ENCODE data around the gene STAM2. TPM values are rescaled to one million over a fixed set of nuclear protein-coding genes. Genes with fewer than 3 reads are reported as not detected.

The STAM2 gene
- polyA plus RNA-seq, 2 of the 4 experiments (the other 2 are of a cell fraction) = 13.8 to 34.5 TPM

GRCh38 chr2:152089238-152089637 lies 86.3 kb downstream of the STAM2 start:
- ChIA-PET CTCF (no interaction called here), POLR2A (no interaction called here)
- no peak for ATAC-seq
- H3K9me3 ChIP-seq = no peaks in the 10 kb centered on the region
- no peak overlapping the region for H3K4me2 ChIP-seq
- DNase-seq (ENCODE audit: low read depth in 1 of 2, low spot score in 1 of 2) = no peak
- no peak overlapping the region for H3K4me3 ChIP-seq
- WGBS (ENCODE audit: missing lambda C conversion rate) = 58% methylated on average over 2 of the region's 2 CpGs
- TF ChIP-seq HES2 (IDR thresholded peaks at IDR 0.05) (no peak), RNF2 (IDR thresholded peaks at IDR 0.05; ENCODE audit: borderline replicate concordance, low read depth) (no peak), ZC3H11A (IDR thresholded peaks at IDR 0.05) (no peak), ZNF302 (CRISPR knock-in tag; IDR thresholded peaks at IDR 0.05) (no peak), NR3C1 (IDR thresholded peaks at IDR 0.05) (no peak), RFX5 (IDR thresholded peaks at IDR 0.05) (no peak), KDM1A (IDR thresholded peaks at IDR 0.05; ENCODE audit: low read depth) (no peak), GATA3 (IDR thresholded peaks at IDR 0.05; ENCODE audit: borderline replicate concordance) (no peak), HOXB5 (CRISPR knock-in tag; IDR thresholded peaks at IDR 0.05) (no peak), MAZ (IDR thresholded peaks at IDR 0.05; ENCODE audit: borderline replicate concordance, low read depth, low read length) (no peak), CEBPB (IDR thresholded peaks at IDR 0.05) (no peak), CHD2 (IDR thresholded peaks at IDR 0.05; ENCODE audit: low read length, partially characterized antibody) (no peak), POLR2A (IDR thresholded peaks at IDR 0.05; ENCODE audit: low read length) (no peak), PBX3 (IDR thresholded peaks at IDR 0.05) (no peak), POLR2AphosphoS2 (conservative IDR thresholded peaks at IDR 0.05; ENCODE audit: low read length) (no peak), TFCP2L1 (CRISPR knock-in tag; IDR thresholded peaks at IDR 0.05) (no peak), JUN (IDR thresholded peaks at IDR 0.05) (no peak), SMC3 (IDR thresholded peaks at IDR 0.05) (no peak)
- TF ChIP-seq, protein P1, sequence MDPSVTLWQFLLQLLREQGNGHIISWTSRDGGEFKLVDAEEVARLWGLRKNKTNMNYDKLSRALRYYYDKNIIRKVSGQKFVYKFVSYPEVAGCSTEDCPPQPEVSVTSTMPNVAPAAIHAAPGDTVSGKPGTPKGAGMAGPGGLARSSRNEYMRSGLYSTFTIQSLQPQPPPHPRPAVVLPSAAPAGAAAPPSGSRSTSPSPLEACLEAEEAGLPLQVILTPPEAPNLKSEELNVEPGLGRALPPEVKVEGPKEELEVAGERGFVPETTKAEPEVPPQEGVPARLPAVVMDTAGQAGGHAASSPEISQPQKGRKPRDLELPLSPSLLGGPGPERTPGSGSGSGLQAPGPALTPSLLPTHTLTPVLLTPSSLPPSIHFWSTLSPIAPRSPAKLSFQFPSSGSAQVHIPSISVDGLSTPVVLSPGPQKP (IDR thresholded peaks at IDR 0.05; ENCODE audit: low read depth, low read length) = no peak
- TF ChIP-seq, protein P2, sequence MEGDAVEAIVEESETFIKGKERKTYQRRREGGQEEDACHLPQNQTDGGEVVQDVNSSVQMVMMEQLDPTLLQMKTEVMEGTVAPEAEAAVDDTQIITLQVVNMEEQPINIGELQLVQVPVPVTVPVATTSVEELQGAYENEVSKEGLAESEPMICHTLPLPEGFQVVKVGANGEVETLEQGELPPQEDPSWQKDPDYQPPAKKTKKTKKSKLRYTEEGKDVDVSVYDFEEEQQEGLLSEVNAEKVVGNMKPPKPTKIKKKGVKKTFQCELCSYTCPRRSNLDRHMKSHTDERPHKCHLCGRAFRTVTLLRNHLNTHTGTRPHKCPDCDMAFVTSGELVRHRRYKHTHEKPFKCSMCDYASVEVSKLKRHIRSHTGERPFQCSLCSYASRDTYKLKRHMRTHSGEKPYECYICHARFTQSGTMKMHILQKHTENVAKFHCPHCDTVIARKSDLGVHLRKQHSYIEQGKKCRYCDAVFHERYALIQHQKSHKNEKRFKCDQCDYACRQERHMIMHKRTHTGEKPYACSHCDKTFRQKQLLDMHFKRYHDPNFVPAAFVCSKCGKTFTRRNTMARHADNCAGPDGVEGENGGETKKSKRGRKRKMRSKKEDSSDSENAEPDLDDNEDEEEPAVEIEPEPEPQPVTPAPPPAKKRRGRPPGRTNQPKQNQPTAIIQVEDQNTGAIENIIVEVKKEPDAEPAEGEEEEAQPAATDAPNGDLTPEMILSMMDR (IDR thresholded peaks at IDR 0.05) = no peak
- H3K4me1 ChIP-seq = no peaks in the 10 kb centered on the region
- no peak for FAIRE-seq
- H3K27ac ChIP-seq = no peak overlapping the region

- CTCF ChIA-PET = no interaction called here
- TF ChIP-seq JUNB (IDR thresholded peaks at IDR 0.05) (no peak), SREBF2 (IDR thresholded peaks at IDR 0.05) (no peak)
- no peak overlapping the region for H3K27ac ChIP-seq
- ATAC-seq = no peak
- no peak for DNase-seq (ENCODE audit: low read depth in 1 of 2, low spot score in 1 of 2)
- H3K4me3 ChIP-seq = no peak overlapping the region
- WGBS (ENCODE audit: missing lambda C conversion rate) = 72% methylated on average over 3 of the region's 3 CpGs
- H3K4me2 ChIP-seq = no peak overlapping the region
- FAIRE-seq = no peak
- H3K9me3 ChIP-seq = no peaks in the 10 kb centered on the region
- POLR2A ChIA-PET = no interaction called here
- H3K4me1 ChIP-seq = no peaks in the 10 kb centered on the region
Observed at GRCh38 chr2:152088006-152088405, 87.6 kb downstream of the STAM2 start.

DNA sequence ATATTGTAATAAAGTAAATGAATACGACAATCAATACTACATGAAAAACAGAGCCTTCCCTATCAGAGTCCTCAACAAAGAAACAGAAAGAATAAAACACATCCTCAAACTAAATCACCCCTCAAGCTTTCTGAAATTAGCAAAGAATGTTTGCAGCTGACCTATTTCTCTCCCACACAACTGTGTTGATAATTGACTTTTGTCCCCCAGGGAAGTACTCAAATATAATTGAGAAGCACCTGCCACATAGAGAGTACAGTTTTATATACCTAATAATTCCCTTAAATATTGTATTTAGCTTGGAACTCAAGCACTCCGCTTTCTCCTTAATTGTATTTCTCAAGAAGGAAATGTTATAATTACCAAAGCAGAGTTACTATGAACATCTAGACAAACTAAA lies 89.3 kb downstream of the STAM2 start:
- no peak for ATAC-seq
- Histone ChIP-seq H3K9me3 (no peaks in the 10 kb centered on the region), H3K4me2 (no peak overlapping the region), H3K4me1 (no peaks in the 10 kb centered on the region), H3K4me3 (no peak overlapping the region), H3K27ac (no peak overlapping the region)
- WGBS (ENCODE audit: missing lambda C conversion rate) = 82% methylated on average over 2 of the region's 2 CpGs
- ChIA-PET POLR2A (no interaction called here), CTCF (interaction anchor here (1.6 kb wide), 1 partner anchor 61 kb away, joined by 4 read pairs; no protein-coding TSS in a partner anchor)
- TF ChIP-seq, protein P3, sequence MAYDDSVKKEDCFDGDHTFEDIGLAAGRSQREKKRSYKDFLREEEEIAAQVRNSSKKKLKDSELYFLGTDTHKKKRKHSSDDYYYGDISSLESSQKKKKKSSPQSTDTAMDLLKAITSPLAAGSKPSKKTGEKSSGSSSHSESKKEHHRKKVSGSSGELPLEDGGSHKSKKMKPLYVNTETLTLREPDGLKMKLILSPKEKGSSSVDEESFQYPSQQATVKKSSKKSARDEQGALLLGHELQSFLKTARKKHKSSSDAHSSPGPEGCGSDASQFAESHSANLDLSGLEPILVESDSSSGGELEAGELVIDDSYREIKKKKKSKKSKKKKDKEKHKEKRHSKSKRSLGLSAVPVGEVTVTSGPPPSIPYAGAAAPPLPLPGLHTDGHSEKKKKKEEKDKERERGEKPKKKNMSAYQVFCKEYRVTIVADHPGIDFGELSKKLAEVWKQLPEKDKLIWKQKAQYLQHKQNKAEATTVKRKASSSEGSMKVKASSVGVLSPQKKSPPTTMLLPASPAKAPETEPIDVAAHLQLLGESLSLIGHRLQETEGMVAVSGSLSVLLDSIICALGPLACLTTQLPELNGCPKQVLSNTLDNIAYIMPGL (CRISPR knock-in tag; IDR thresholded peaks at IDR 0.05; ENCODE audit: borderline replicate concordance) = no peak
- no peak for TF ChIP-seq GATA3 (IDR thresholded peaks at IDR 0.05; ENCODE audit: borderline replicate concordance)
- no peak for TF ChIP-seq RAD21 (conservative IDR thresholded peaks at IDR 0.05 in 1 of 2, IDR thresholded peaks at IDR 0.05 in 1 of 2)
- no peak for FAIRE-seq
- no peak for DNase-seq (ENCODE audit: low read depth in 1 of 2, low spot score in 1 of 2)
